HG03575 (cell line): ENCODE data around the gene CA11.
"Not testable (repeated sequence)": the region's sequence is repeated elsewhere in the genome, so short reads cannot be mapped to it uniquely, and the experiment has no call there.

Experiments
- ATAC-seq: cut with Tn5 transposase; IDR thresholded peaks from one replicate; pipeline ENCODE4 v1.9.1; 2021; ENCODE audit not compliant: unreplicated experiment, insufficient number of reproducible peaks, low FRiP score; ENCODE audit errors: extremely low read depth

CA11 gene

DNA sequence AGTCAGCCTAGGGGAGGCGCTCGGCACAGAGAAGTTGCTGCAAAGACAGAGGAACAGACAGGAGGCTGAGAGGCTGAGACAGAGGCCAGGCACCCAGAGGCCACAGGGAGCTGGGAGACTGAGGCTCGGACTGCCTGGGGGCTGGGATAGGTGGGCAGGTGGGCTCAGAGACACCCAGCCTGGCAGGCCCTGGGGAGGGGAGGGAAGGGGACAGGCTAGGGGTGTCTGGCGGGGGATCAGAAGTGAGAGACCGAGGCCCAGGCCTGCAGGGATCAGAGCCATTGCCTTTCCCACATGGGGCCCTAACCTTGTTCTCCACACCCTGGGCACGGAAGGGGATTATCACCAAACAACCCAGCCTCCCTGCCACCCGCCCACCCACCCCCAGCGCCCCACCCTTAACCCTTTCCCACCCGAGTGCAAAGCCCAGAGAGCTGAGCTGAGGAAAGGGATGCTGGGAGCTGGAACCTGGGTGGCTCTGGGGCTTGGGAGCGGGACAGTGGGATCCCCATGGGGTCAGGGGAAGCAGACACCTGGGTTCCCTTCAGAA is 25.5 kb upstream of the CA11 start:
- ATAC-seq, result no peak

DNA sequence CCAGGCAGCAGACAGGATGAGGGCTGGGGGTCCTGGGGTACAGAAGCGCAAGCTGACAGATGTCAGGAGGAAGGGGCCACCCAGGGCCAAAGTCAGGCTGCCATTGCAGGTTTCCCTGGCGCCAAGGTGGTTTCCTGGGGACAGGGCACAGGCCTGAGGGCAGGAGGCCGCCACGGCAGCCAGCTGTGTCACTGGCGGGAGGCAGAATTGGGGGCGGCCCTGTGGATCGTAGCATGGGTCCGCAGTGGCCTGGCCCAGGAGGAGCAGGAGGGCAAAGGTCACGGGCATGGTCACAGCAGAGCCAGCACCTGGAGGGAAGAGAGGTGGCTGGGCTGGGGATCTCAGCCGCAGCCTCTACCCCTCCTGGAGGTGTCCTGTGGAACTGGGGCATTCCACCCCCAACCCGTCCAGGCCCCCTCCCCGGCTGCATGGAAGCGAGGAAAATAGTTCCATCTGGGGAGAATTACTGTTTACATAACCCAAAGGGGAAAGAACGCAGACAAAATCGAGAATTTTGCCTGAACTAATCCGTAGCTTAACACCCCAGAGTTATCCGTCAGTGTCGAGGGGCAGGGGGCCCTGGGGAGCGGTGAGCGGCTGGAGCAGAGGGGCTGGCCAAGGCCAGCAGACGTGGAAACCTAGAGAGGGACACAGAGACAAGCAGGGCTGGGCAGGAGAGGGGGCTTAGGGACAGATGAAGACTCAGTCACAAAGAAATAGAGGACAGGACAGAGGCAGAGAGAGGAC is 24.9 kb upstream of the CA11 start:
- ATAC-seq, result no peak

DNA sequence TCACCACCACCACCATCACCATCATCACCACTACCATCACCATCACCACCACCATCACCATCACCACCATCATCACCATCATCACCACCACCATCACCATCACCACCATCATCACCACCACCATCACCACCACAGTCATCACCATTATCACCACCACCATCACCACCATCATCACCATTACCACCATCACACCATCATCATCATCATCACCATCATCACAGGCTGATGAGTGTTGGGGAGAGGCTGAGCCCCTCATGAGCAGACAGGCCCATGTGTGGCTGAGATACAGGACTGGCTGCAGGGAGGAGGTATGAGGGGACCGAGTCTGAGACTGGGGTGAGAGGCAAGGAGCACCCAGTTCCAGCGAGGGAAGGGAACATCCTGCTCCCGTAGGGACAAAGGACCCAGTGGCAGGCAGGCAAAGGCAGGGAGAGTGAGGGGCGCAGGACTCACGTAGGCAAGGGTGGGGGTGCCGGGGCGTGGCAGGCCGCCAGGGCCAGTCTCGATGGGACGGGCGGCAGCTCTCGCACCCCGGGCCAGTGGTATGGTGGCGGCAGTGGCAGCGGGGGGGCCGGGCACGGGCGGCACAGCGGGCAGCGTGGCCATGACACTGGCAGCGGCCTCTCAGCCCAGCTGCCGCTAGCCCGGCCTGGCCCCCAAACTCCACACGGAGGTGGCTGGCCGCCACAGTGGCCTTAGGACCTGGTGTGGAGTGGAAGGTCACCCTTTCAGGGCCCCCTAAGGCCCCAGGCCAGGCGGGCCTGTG is 24.1 kb upstream of the CA11 start:
- no peak for ATAC-seq

DNA sequence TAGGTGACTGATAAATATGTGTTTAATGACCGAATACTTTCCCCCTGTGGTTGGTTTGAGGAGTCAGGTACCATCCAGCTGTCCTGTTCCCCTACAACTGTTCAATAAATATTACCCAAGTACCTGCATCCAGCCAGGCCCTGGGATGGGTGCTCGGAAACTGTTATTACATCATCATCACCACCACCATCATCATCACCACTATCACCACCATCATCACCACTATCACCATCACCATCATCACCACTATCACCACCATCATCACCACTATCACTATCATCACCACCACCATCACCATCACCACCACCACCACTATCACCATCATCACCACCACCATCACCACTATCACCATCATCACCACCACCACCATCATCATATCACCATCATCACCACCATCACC is 22.8 kb upstream of the CA11 start:
- no peak for ATAC-seq

DNA sequence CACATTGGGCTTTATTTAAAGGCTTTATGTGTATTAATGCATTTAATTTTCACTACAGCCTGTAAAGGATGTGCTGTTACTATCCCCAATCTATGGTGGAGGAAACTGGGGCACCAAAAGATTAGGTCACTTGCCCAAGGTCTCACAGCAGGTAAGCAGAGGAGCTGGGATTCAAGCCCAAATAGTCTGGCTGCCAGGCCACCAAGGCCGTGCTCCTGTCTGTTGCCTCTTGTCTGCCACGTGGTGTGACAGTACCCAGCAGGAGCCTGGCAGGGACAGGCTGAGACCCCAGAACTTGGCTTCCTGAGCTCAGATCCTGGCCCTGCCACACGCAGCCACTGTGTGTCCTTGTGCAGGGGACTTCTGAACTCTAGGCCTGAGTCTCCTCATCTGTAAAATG is 22.3 kb upstream of the CA11 start:
- ATAC-seq, result no peak

DNA sequence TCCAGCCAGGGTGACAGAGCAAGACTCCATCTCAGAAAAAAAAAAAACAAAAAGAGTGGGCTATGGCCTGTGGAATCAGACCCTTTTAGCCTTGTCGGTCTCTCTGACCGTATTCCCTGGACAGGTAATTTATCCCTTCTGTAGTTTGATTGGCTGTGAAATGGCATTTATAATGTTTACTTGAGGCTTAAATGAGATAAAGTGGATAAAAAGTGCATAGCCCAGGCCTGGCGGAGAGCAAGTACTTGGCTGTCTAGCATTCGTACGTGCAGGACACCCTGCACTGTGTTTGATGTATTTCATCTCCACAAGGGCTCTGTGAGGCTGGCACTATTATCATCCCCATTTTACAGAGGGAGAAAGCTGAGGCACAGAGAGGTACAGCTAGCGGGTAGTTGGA is 19.8 kb upstream of the CA11 start:
- no peak for ATAC-seq

DNA sequence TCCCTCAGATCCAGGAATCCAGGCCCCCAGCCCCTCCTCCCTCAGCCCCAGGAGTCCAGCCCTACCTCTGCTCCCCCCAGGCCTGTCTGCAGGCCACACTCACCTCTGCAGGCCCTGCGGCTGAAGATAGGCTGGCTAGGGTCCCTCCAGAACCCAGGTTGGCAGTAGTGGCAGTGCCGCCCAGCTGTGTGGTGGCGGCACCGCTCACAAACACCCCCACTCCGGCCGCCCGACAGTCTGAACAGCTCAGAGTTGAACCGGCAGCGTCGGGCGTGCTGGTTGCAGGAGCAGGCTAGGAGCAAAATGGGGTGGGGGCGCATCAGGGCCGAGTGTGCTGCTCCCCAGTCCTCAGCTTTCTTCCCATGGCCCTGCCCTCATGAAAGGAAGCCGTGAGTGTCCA is 18.5 kb upstream of the CA11 start:
- ATAC-seq, result no peak

DNA sequence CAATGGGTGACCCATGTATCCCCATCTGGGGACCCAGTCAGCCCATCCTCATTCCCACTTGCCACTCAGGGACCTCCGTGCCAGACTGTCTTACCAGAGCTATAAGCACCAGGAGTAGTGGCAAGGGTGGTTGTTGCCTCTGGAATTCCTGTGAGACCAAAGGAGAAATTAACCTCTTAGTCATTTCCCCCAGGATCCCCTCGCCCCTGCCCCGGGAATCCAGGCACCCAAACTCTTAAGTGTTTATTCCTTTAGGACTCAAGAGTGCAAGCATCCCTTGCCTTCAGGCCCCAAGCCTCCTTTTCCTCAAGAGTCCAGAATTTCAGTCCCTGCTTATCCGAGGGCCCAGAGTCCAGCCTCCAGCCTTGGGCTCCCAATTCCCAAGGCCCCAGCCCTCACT is 17.7 kb upstream of the CA11 start:
- ATAC-seq, result no peak

DNA sequence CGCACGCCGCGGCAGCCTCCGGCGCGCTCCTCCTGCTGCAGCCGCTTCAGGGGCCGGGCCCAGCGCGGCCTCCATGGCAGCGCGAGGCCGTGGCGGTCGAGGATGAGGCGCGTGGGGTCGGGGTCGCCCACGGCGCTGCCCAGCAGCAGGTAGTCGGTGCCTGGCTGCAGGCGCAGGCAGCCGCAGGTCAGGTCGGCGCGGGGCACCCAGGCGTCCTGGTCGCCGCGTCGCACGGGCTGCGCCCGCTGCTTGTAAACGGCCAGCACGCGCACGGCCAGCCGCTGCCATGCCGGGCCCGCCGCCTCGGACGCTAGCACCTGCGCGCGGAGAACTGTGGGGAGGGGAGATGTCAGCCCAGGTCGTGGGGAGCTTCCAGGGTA is 15.7 kb upstream of the CA11 start:
- ATAC-seq, result no peak

DNA sequence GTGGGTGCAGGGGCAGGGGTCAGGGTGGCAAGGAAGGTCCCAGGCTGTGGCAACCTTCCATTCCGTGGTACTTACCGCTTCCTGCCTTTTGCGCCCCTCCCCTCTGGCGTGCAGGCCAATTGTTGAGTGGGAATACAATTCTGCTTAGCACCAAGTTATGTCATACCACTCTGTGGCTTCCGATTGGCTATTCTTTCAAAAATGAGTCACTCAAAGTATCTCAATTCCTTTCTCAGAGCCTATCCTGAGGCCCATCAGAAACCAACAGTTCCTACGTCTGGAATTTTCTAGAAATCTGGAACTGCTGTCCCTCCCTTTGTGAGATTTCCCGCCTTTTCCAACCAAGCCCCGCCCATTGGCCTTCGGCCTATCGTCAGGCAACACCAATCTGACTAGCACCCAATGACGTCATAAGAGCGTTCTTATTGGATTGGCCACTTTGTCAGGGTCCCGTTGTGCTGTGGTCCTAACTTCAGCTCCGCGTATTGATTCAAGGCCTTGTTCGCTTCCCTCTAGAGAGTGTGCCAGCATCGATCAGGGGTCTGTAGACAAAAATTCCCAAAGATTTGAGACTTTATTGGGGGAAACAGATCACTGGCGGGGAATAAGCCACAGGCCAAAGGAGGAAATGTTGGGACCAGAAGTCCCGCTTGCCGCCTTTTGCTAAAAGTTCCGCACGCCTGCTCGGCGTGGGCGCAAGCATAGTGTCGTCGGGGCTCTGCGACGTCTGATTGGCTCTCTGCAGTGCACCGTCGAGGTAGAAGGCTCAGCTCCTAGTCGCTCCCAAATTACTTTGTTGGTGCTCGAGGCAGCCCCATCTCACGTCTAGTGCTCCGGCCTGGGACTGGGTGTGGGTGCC is 15.1 kb upstream of the CA11 start:
- ATAC-seq, result no peak

DNA sequence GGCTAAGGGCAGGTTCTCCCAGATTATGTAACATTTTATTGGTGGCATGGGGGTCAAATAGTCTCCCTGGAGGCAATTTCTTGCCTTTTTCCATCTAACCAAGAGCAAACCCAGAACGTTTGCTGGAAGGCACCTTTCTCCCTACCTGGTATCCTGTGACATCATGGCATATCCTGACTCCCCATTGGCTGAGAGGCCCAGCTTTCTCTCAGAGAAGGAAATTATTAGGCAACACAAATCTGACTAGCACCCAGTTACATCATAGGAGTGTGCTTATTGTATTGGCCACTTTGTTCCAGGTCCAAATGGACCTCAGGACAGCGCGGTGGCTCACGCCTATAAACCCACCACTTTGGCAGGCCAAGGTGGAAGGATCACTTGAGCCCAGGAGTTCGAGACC is 13.8 kb upstream of the CA11 start:
- ATAC-seq, result no peak

DNA sequence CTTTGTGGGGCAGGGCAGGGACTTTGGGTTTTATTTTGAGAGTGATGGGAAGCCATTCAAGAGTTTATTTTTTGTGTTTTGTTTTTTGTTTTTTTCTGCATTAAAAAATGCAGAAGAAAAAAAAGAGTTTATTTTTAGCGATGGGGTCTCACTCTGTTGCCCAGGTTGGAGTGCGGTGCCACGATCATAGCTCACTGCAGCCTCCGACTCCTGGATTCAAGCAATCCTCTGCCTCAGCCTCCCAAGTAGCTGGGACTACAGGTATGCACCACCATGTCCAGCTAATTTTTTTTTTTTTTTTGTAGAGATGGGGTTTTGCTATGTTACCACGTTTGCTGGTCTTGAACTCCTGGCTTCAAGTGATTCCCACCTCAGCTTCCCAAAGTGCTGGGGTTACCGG is 12.5 kb upstream of the CA11 start:
- no peak for ATAC-seq

DNA sequence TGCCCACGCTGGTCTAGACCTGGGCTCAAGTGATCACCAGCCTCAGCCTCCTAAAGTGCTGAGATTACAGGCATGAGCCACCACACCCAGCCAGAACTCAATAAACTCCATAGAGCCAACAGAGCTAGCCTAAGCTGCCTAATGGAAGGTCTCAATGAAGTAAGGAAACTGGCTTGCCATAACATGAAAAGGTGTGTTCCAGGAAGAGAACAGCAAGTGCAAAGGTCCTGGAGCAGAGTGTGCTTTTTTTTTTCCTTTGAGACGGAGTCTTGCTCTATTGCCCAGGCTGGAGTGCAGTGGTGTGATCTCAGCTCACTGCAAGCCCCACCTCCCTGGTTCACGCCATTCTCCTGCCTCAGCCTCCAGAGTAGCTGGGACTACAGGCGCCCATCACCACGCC is 11.8 kb upstream of the CA11 start:
- ATAC-seq, result not testable (repeated sequence)

DNA sequence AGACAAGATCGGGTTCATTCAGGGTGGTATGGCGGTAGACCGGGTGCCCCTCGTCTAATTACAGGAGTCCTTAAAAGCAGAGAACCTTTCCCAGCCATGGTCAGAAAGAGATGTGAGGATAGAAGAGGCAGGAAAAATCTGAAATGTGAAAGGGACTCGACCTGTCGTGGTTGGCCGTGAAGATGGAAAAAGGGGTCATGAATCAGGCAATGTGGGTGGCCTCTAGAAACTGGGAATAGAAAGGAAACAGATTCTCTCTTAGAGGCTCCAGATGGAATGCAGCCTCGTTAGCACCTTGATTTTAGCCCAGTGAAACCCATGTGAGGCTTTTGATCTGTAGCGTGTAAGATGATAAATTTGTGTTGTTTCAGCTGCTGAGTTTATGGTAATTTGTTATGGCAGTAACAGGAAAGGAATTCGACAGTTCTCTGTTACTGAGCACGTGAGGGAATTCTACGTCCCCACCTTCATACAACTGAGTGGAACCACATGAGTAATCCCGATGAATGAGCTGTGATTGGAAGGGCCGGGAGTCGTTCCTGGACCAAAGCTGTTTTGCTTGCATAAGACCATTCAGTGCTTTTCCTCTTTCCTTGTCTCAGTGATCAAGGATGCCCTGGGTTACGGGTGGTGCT is 11.0 kb upstream of the CA11 start:
- no peak for ATAC-seq

DNA sequence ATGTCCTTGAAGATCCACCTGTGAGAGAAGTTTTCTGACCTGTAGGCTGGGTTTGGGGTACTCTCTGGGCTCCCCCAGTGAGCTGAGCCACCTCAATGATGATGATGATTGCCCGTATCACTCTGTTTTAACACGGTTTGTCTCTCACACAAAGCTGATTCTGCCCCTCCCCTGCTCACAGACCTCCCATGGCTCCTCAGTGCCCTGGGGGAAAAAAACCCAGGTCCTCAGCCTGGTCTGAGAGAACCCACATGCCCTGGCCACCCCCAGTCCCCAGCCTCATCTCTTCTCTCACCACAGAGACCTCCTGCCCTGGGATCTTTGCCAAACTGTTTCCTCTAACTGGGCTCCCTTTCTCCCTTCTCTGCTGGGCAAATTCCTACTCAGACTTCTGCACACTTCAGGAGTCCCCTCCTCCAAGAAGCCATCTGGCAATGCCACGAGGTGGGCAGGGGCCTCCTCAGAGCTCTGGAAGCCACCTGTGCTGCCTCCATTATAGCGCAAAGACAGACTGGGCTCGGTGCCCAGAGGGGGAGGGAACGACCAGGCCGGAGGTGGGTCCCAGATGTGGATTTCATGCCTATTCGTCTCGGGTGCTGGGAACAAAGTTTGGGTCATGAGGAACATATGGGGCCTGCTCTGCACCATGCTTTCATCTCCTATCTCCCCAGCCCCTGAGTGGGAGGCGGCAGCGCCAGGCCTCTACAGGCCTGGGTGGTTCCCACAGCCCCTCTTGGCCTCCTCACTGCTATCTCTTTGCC is 8.5 kb upstream of the CA11 start:
- ATAC-seq, result no peak

DNA sequence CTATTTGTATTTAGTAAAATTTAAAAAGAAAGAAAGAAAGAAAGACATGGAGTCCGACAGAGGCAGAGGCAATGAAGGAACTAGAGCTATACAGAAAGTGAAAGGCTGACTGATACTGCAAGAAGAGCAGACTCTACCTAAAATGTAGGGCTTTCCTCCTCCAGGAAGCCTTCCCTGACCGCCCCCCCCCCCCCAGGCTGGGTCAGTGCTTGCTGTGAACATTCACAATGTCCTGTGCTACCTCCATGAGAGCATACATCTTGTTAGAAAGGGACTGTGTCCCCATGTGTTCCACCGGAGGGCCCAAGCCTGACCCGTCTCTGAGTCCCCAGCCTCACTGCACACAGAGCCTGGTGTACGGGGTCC is 5.7 kb upstream of the CA11 start:
- no peak for ATAC-seq

DNA sequence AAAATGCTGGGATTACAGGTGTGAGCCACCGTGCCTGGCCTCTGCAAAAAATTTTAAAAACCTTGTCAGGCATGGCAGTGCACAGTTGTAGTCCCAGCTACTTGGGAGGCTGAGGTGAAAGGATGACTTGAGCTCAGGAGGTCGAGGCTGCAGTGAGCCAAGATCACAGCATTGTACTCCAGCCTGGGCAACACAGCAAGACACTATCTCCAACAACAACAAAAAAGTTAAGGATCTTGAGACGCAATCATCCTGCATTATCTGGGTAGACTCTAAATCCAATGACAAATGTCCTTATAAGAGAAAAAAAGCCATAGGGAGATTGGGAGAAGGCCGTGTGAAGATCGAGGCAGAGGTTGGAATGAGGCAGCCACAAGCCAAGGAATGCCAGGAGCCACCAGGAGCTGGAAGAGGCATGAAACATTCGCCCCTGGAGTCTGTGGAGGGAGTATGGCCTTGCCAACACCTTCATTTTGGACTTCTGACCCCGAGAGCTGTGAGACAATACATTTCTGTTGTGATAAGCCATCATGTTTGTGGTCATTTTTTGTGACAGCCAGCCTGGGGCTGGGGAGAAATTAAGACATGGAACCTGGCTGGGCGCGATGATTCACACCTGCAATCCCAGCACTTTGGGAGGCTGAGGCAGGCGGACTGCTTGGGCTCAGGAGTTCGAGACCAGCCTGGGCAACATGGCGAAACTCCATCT is 5.1 kb upstream of the CA11 start:
- no peak for ATAC-seq

DNA sequence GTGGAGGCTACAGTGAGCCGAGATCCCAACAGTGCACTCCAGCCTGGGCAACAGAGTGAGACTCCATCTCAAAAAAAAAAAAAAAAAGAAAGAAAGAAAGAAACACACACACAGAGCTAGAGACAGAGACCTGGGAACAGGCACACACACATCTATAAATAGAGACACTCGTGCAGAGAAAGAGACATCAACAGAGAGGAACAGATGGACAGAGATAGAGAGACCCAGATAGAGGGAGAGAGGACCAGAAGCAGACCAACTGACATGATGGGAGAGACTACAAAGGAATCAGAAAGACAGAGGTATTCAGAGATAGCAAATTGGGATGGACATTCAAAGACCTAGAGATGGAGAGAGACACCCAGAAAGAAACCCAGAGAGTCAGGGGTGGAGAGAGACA is 2.1 kb upstream of the CA11 start:
- ATAC-seq, result no peak
